ENCODE data around the gene HSPA13. TPM values are rescaled to one million over a fixed set of nuclear protein-coding genes. Genes with fewer than 3 reads are reported as not detected.

HSPA13 gene
- total and polyA plus RNA-seq, 4 donors: 4.9 to 37.2 (median 13.2) TPM

DNA sequence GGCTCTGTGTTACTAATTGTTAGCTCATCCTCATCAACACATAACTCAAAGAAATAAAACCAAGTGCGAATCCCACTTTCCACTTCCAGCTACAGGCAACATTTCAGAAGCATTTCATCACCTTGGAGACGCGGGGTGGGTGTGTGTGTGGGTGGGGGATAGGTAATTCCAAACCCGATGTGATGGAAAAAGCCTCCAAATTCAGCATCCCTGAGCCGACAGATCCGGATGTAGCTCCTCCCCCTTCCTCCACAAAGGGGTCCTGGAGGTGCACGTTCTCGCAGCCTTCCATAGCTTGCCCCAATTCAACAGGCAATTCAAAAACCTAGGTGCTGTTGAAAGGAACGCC lies 486 bp downstream of the HSPA13 start:
- H3K4me3 ChIP-seq (ENCODE audit: low read depth in 1 of 3, low read length in 3 of 3): peak overlapping the region; percentile 80 to 99 (median 93)
- peaks cover 2 to 10% (median 8%) of the 10 kb centered on the region in 4 donors for H3K36me3 ChIP-seq (ENCODE audit: control insufficient read depth in 4 of 4, insufficient read depth in 3 of 4, low read depth in 1 of 4, low read length in 3 of 4)
- H3K27me3 ChIP-seq (ENCODE audit: control insufficient read depth in 4 of 4, insufficient read depth in 4 of 4, low read length in 3 of 4): no peaks in the 10 kb centered on the region
- peaks cover 6 to 27% (median 19%) of the 10 kb centered on the region in 4 donors for H3K4me1 ChIP-seq (ENCODE audit: control insufficient read depth in 4 of 4, insufficient read depth in 4 of 4, low read length in 3 of 4)
- DNase-seq (ENCODE audit: low spot score): no peak
- WGBS: 1% methylated on average over 9 of the region's 9 CpGs
- TF ChIP-seq RAD21 (IDR thresholded peaks at IDR 0.05): no peak
- TF ChIP-seq, protein P1, sequence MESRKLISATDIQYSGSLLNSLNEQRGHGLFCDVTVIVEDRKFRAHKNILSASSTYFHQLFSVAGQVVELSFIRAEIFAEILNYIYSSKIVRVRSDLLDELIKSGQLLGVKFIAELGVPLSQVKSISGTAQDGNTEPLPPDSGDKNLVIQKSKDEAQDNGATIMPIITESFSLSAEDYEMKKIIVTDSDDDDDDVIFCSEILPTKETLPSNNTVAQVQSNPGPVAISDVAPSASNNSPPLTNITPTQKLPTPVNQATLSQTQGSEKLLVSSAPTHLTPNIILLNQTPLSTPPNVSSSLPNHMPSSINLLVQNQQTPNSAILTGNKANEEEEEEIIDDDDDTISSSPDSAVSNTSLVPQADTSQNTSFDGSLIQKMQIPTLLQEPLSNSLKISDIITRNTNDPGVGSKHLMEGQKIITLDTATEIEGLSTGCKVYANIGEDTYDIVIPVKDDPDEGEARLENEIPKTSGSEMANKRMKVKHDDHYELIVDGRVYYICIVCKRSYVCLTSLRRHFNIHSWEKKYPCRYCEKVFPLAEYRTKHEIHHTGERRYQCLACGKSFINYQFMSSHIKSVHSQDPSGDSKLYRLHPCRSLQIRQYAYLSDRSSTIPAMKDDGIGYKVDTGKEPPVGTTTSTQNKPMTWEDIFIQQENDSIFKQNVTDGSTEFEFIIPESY (IDR thresholded peaks at IDR 0.05): no peak
- no peak for TF ChIP-seq TAF1 (conservative IDR thresholded peaks at IDR 0.05)
- TF ChIP-seq SP1 (IDR thresholded peaks at IDR 0.05): no peak
- TF ChIP-seq EGR1 (IDR thresholded peaks at IDR 0.05; ENCODE audit: low read depth in 2 of 2): no peak
- no peak for TF ChIP-seq HNF4A (conservative IDR thresholded peaks at IDR 0.05)
- TF ChIP-seq FOXA2 (IDR thresholded peaks at IDR 0.05): no peak
- TF ChIP-seq GABPA (IDR thresholded peaks at IDR 0.05 in 1 of 2, conservative IDR thresholded peaks at IDR 0.05 in 1 of 2): no peak
- TF ChIP-seq JUND (IDR thresholded peaks at IDR 0.05): no peak
- no peak for TF ChIP-seq YY1 (IDR thresholded peaks at IDR 0.05)
- TF ChIP-seq HNF4G (IDR thresholded peaks at IDR 0.05): no peak
- TF ChIP-seq FOXA1 (IDR thresholded peaks at IDR 0.05): no peak
- TF ChIP-seq NR2F2 (IDR thresholded peaks at IDR 0.05): no peak
- TF ChIP-seq, protein P2, sequence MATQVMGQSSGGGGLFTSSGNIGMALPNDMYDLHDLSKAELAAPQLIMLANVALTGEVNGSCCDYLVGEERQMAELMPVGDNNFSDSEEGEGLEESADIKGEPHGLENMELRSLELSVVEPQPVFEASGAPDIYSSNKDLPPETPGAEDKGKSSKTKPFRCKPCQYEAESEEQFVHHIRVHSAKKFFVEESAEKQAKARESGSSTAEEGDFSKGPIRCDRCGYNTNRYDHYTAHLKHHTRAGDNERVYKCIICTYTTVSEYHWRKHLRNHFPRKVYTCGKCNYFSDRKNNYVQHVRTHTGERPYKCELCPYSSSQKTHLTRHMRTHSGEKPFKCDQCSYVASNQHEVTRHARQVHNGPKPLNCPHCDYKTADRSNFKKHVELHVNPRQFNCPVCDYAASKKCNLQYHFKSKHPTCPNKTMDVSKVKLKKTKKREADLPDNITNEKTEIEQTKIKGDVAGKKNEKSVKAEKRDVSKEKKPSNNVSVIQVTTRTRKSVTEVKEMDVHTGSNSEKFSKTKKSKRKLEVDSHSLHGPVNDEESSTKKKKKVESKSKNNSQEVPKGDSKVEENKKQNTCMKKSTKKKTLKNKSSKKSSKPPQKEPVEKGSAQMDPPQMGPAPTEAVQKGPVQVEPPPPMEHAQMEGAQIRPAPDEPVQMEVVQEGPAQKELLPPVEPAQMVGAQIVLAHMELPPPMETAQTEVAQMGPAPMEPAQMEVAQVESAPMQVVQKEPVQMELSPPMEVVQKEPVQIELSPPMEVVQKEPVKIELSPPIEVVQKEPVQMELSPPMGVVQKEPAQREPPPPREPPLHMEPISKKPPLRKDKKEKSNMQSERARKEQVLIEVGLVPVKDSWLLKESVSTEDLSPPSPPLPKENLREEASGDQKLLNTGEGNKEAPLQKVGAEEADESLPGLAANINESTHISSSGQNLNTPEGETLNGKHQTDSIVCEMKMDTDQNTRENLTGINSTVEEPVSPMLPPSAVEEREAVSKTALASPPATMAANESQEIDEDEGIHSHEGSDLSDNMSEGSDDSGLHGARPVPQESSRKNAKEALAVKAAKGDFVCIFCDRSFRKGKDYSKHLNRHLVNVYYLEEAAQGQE (IDR thresholded peaks at IDR 0.05): no peak
- TF ChIP-seq, protein P3, sequence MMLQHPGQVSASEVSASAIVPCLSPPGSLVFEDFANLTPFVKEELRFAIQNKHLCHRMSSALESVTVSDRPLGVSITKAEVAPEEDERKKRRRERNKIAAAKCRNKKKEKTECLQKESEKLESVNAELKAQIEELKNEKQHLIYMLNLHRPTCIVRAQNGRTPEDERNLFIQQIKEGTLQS (IDR thresholded peaks at IDR 0.05): no peak
- TF ChIP-seq, protein P4, sequence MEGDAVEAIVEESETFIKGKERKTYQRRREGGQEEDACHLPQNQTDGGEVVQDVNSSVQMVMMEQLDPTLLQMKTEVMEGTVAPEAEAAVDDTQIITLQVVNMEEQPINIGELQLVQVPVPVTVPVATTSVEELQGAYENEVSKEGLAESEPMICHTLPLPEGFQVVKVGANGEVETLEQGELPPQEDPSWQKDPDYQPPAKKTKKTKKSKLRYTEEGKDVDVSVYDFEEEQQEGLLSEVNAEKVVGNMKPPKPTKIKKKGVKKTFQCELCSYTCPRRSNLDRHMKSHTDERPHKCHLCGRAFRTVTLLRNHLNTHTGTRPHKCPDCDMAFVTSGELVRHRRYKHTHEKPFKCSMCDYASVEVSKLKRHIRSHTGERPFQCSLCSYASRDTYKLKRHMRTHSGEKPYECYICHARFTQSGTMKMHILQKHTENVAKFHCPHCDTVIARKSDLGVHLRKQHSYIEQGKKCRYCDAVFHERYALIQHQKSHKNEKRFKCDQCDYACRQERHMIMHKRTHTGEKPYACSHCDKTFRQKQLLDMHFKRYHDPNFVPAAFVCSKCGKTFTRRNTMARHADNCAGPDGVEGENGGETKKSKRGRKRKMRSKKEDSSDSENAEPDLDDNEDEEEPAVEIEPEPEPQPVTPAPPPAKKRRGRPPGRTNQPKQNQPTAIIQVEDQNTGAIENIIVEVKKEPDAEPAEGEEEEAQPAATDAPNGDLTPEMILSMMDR (IDR thresholded peaks at IDR 0.05; ENCODE audit: low read depth, low read length, missing input control): no peak
- H3K9ac ChIP-seq (ENCODE audit: low read depth in 1 of 2, low read length in 2 of 2): peak overlapping the region; percentile 53 to 86
- peak overlapping the region; percentile 76 for H3K27ac ChIP-seq (ENCODE audit: low read depth in 1 of 2, low read length in 2 of 2)
- H3K9me3 ChIP-seq (ENCODE audit: control insufficient read depth in 4 of 4, low read length in 3 of 4): no peaks in the 10 kb centered on the region

DNA sequence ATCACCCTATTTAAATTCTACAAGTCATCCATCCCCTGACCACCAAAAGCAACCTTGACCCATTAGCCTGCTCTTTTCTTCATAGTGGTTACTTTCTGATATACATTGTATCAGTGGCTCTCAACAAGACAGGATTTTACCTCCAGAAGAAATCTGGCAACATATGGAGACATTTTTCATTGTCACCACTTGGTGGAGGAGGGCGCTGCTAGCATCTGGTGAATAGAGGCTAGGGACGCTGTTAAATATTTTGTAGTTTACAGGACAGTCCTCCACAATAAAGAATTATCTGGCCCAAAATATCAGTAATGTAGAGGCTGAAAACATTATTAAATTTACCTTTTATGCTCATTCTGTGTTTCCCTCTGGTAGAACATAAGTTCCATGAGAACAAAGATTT lies 6.1 kb downstream of the HSPA13 start:
- no peak for DNase-seq (ENCODE audit: low spot score)
- Histone ChIP-seq H3K4me1 (ENCODE audit: control insufficient read depth in 4 of 4, insufficient read depth in 4 of 4, low read length in 3 of 4) (peaks cover 4 to 14% (median 12%) of the 10 kb centered on the region in 4 donors), H3K4me3 (ENCODE audit: low read depth in 1 of 3, low read length in 3 of 3) (no peak overlapping the region), H3K27ac (ENCODE audit: low read depth in 1 of 2, low read length in 2 of 2) (no peak overlapping the region), H3K9ac (ENCODE audit: low read depth in 1 of 2, low read length in 2 of 2) (no peak overlapping the region), H3K9me3 (ENCODE audit: control insufficient read depth in 4 of 4, low read length in 3 of 4) (no peaks in the 10 kb centered on the region), H3K27me3 (ENCODE audit: control insufficient read depth in 4 of 4, insufficient read depth in 4 of 4, low read length in 3 of 4) (no peaks in the 10 kb centered on the region), H3K36me3 (ENCODE audit: control insufficient read depth in 4 of 4, insufficient read depth in 3 of 4, low read depth in 1 of 4, low read length in 3 of 4) (peaks cover 13 to 49% (median 39%) of the 10 kb centered on the region in 4 donors)
- TF ChIP-seq HNF4G (IDR thresholded peaks at IDR 0.05) (no peak), RXRA (IDR thresholded peaks at IDR 0.05) (no peak), YY1 (IDR thresholded peaks at IDR 0.05) (no peak), TAF1 (conservative IDR thresholded peaks at IDR 0.05) (no peak), FOXA2 (IDR thresholded peaks at IDR 0.05) (no peak), EGR1 (IDR thresholded peaks at IDR 0.05; ENCODE audit: low read depth in 2 of 2) (no peak), SP1 (IDR thresholded peaks at IDR 0.05) (no peak), JUND (IDR thresholded peaks at IDR 0.05) (no peak)
- TF ChIP-seq, protein P5, sequence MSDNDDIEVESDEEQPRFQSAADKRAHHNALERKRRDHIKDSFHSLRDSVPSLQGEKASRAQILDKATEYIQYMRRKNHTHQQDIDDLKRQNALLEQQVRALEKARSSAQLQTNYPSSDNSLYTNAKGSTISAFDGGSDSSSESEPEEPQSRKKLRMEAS (IDR thresholded peaks at IDR 0.05): no peak
- 96% methylated on average over 2 of the region's 2 CpGs for WGBS

All from liver (tissue), 9 donors.